Astrocyte (in vitro differentiated cells and primary cell): ENCODE measurements around the gene PTPN3. TPM values are rescaled to one million over a fixed set of nuclear protein-coding genes. Genes with fewer than 3 reads are reported as not detected.
"Not testable (repeated sequence)": the region's sequence is repeated elsewhere in the genome, so short reads cannot be mapped to it uniquely, and the experiment has no call there.

Source experiments
- DNase-seq: peaks from one replicate; pipeline ENCODE4 v3.0.0-alpha.2; 2010; ENCODE audit warnings: low read depth
- FAIRE-seq: peaks from 2 replicates; lab custom pipeline; 2011; peaks lifted over from hg19 to GRCh38; lab: Jason Lieb, UNC
- H2AFZ ChIP-seq: 2 replicates; pipeline ENCODE4 v1.6.0; 2012; ENCODE audit warnings: low read depth, low read length, inconsistent platforms
- H3K27ac ChIP-seq: 2 replicates; pipeline ENCODE4 v1.5.1; 2011; ENCODE audit warnings: low read depth, low read length, inconsistent platforms
- H3K27me3 ChIP-seq: 2 replicates; pipeline ENCODE4 v1.6.0; 2011; ENCODE audit warnings: low read length, inconsistent platforms; ENCODE audit not compliant: insufficient read depth
- H3K36me3 ChIP-seq: 2 replicates; pipeline ENCODE4 v1.5.1; 2011; ENCODE audit warnings: low read length, inconsistent platforms; ENCODE audit not compliant: insufficient read depth
- H3K4me1 ChIP-seq: 2 replicates; pipeline ENCODE4 v1.5.1; 2011; ENCODE audit warnings: low read length, inconsistent platforms; ENCODE audit not compliant: insufficient read depth
- H3K4me2 ChIP-seq: 2 replicates; pipeline ENCODE4 v1.6.0; 2012; ENCODE audit warnings: low read length, inconsistent platforms
- H3K4me3 ChIP-seq: 2 replicates; pipeline ENCODE4 v1.5.1; 2011; ENCODE audit warnings: low read depth, mild to moderate bottlenecking, low read length, inconsistent platforms; ENCODE audit not compliant: insufficient read depth
- H3K79me2 ChIP-seq: 2 replicates; pipeline ENCODE4 v1.6.0; 2012; ENCODE audit warnings: mild to moderate bottlenecking, low read length, inconsistent platforms; ENCODE audit not compliant: insufficient read depth
- H3K9ac ChIP-seq: 2 replicates; pipeline ENCODE4 v1.6.0; 2012; ENCODE audit warnings: mild to moderate bottlenecking, low read length, inconsistent platforms
- H3K9me3 ChIP-seq: 2 replicates; pipeline ENCODE4 v1.5.1; 2012; ENCODE audit warnings: low read depth, mild to moderate bottlenecking, low read length, inconsistent platforms; ENCODE audit not compliant: insufficient read depth
- H4K20me1 ChIP-seq: 2 replicates; pipeline ENCODE4 v1.6.0; 2012; ENCODE audit warnings: low read length, inconsistent platforms; ENCODE audit not compliant: insufficient read depth
- H3K27ac Mint-ChIP-seq: one replicate; pipeline ENCODE4 v1.8.0; 2021; ENCODE audit warnings: mild to moderate bottlenecking, mixed read lengths; ENCODE audit not compliant: unreplicated experiment
- H3K27me3 Mint-ChIP-seq: one replicate; pipeline ENCODE4 v1.8.0; 2021; ENCODE audit warnings: low read depth, mixed read lengths; ENCODE audit not compliant: unreplicated experiment
- H3K36me3 Mint-ChIP-seq: one replicate; pipeline ENCODE4 v1.8.0; 2021; ENCODE audit warnings: low read depth, mixed read lengths; ENCODE audit not compliant: unreplicated experiment
- H3K4me1 Mint-ChIP-seq: one replicate; pipeline ENCODE4 v1.8.0; 2021; ENCODE audit warnings: low read depth, mixed read lengths; ENCODE audit not compliant: unreplicated experiment
- H3K4me3 Mint-ChIP-seq: one replicate; pipeline ENCODE4 v1.8.0; 2021; ENCODE audit warnings: mild to moderate bottlenecking, moderate library complexity, mixed read lengths; ENCODE audit not compliant: unreplicated experiment
- H3K9me3 Mint-ChIP-seq: one replicate; pipeline ENCODE4 v1.8.0; 2021; ENCODE audit warnings: mild to moderate bottlenecking, mixed read lengths; ENCODE audit not compliant: unreplicated experiment
- CTCF ChIP-seq: IDR thresholded peaks from 2 replicates; pipeline ENCODE4 v1.5.1; 2011; ENCODE audit warnings: low read depth, mild to moderate bottlenecking, inconsistent platforms, low read length, moderate library complexity; ENCODE audit not compliant: insufficient read depth
- EZH2 ChIP-seq: IDR thresholded peaks from 2 replicates; pipeline ENCODE4 v1.6.1; 2012; ENCODE audit warnings: mild to moderate bottlenecking, low read length, inconsistent platforms; ENCODE audit not compliant: insufficient read depth
- total RNA-seq: library from RNA; stranded (reverse); gene quantifications from 2 replicates; pipeline ENCODE4 v1.2.1, GENCODE V29; 2021

The PTPN3 gene
- total RNA-seq, 1 donor from 2014 or later: 1.1 TPM

- Histone ChIP-seq H3K36me3 (no peaks in the 10 kb centered on the region), H3K9ac (no peak overlapping the region), H3K4me2 (no peak overlapping the region), H3K79me2 (no peaks in the 10 kb centered on the region), H3K27me3 (peaks cover 12% of the 10 kb centered on the region), H2AFZ (no peak overlapping the region), H3K27ac (no peak overlapping the region), H3K4me3 (no peak overlapping the region), H4K20me1 (no peaks in the 10 kb centered on the region), H3K4me1 (peaks cover 4% of the 10 kb centered on the region), H3K9me3 (no peaks in the 10 kb centered on the region)
- FAIRE-seq: no peak
- H3K4me3 Mint-ChIP-seq: no peak overlapping the region
- peaks cover 38% of the 10 kb centered on the region for H3K27me3 Mint-ChIP-seq
- no peak overlapping the region for H3K27ac Mint-ChIP-seq
- no peaks in the 10 kb centered on the region for H3K9me3 Mint-ChIP-seq
- DNase-seq: no peak
- TF ChIP-seq EZH2: no peak
- no peak for TF ChIP-seq CTCF
- no peaks in the 10 kb centered on the region for H3K36me3 Mint-ChIP-seq
- peaks cover 2% of the 10 kb centered on the region for H3K4me1 Mint-ChIP-seq
Observed at GRCh38 chr9:109512170-109512756, 14.2 kb upstream of the PTPN3 start.

GRCh38 chr9:109510506-109510905 lies 12.4 kb upstream of the PTPN3 start:
- Histone ChIP-seq H3K27ac (no peak overlapping the region), H4K20me1 (no peaks in the 10 kb centered on the region), H3K9ac (no peak overlapping the region), H2AFZ (no peak overlapping the region), H3K4me1 (peaks cover 4% of the 10 kb centered on the region), H3K4me3 (no peak overlapping the region), H3K79me2 (no peaks in the 10 kb centered on the region), H3K36me3 (no peaks in the 10 kb centered on the region), H3K9me3 (no peaks in the 10 kb centered on the region), H3K4me2 (no peak overlapping the region), H3K27me3 (peaks cover 5% of the 10 kb centered on the region)
- Mint-ChIP-seq H3K4me1 (peaks cover 2% of the 10 kb centered on the region), H3K27ac (no peak overlapping the region), H3K9me3 (no peaks in the 10 kb centered on the region), H3K36me3 (no peaks in the 10 kb centered on the region), H3K27me3 (peaks cover 36% of the 10 kb centered on the region), H3K4me3 (no peak overlapping the region)
- FAIRE-seq: no peak
- DNase-seq: no peak
- TF ChIP-seq EZH2 (no peak), CTCF (no peak)

- H3K27ac Mint-ChIP-seq, H3K79me2 ChIP-seq, H4K20me1 ChIP-seq, H3K9me3 Mint-ChIP-seq, H3K36me3 Mint-ChIP-seq, H3K4me2 ChIP-seq, H3K4me3 Mint-ChIP-seq, H3K4me1 Mint-ChIP-seq, DNase-seq, H3K4me3 ChIP-seq, FAIRE-seq, H3K9me3 ChIP-seq, H2AFZ ChIP-seq, H3K9ac ChIP-seq, H3K4me1 ChIP-seq, H3K27ac ChIP-seq, H3K36me3 ChIP-seq, H3K27me3 ChIP-seq: not testable (repeated sequence)
- H3K27me3 Mint-ChIP-seq: peaks cover 37% of the 10 kb centered on the region
Observed at GRCh38 chr9:109510042-109510441, 11.9 kb upstream of the PTPN3 start.
